Lower lobe of right lung (tissue), 2 donors: ENCODE data around the gene CHKB. TPM values are rescaled to one million over a fixed set of nuclear protein-coding genes. Genes with fewer than 3 reads are reported as not detected.

Experiments
- ATAC-seq, 2 donors: fragments of 200-7000 bp; cut with Tn5 transposase; one replicate each; pipeline ENCODE4 v1.9.1; 2020 to 2022; ENCODE audit warnings: mild to moderate bottlenecking in 2 of 2, moderate library complexity in 2 of 2
- DNase-seq: peaks from one replicate; pipeline ENCODE4 v3.0.0-alpha.2; 2020
- H3K27ac ChIP-seq: fragments of 200-600 bp; one replicate; pipeline ENCODE4 v1.8.0; 2022
- H3K27me3 ChIP-seq: fragments of 200-600 bp; one replicate; pipeline ENCODE4 v1.8.0; 2022; ENCODE audit warnings: low read depth
- H3K36me3 ChIP-seq: fragments of 200-600 bp; one replicate; pipeline ENCODE4 v1.8.0; 2022; ENCODE audit warnings: mild to moderate bottlenecking
- H3K4me1 ChIP-seq: fragments of 200-600 bp; one replicate; pipeline ENCODE4 v1.8.0; 2022
- H3K4me3 ChIP-seq: fragments of 200-600 bp; one replicate; pipeline ENCODE4 v1.8.0; 2022; ENCODE audit warnings: mild to moderate bottlenecking
- H3K9me3 ChIP-seq: fragments of 200-600 bp; one replicate; pipeline ENCODE4 v1.8.0; 2022
- intact Hi-C: fragments of 100-400 bp; cut with DNase I; formaldehyde crosslinking; loops from one replicate; pipeline ENCODE4 v1.11.0; 2022
- total RNA-seq: library from RNA; stranded (reverse); fragmentation: NEBNext Ultra II Directional; extraction: Animal tissue kit (Norgen Biotek cat#: 25700); gene quantifications from one replicate; pipeline ENCODE4 v1.2.1, GENCODE V29; 2021
- TF ChIP-seq, protein P1 (sequence below): fragments of 200-600 bp; IDR thresholded peaks from one replicate; pipeline ENCODE4 v1.8.0; 2022; ENCODE audit warnings: antibody characterized with exemption, mild to moderate bottlenecking
- donor health status: DM: no; HTN: yes; CAD: no; lungs with severe emphysema.

Gene CHKB
- total RNA-seq, 1 donor from 2014 or later = 76.7 TPM

DNA sequence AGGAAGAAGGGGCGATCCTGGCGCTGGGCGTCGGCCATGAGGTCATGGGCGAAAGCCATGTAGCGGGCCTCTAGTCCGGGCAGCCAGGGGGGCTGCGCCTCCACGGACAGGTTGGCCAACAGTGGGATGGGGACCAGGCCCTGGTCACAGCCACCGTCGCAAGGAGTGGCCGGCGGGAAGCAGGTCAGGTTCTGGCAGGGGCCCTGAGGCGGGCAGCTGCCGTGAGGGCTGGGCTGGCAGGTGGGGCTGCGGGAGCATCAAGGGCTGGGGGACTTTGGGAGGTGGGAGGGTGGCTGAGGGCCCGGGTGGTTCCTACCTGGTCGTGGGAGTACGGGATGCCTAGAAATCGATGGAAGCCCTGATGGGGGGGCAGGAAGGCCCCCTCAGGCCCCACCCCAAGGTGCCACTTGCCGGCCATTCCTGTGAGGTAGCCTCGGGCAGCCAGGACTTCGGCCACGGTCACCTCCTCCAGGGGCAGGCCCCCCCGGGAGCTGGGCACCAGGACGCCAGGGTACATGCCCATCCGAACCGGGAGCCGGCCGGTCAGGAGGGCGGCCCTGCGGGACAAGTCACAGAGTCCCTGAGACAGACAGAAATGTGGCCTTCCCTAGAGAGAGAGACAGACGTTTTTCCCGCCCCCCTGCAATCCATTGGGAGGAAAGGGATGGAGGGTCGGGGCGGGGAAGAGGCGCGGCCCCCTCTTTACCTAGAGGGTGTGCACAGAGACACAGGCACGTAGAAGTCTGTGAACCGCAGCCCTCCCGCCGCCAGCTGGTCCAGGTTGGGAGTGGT lies 44.4 kb upstream of the CHKB start:
- intact Hi-C loops = no loop called here
- peak in 1 of 2 donors; percentile 1 for ATAC-seq
- DNase-seq = no peak
- Histone ChIP-seq H3K4me1 (peaks cover 25% of the 10 kb centered on the region), H3K4me3 (peak overlapping the region; percentile 78), H3K27me3 (no peaks in the 10 kb centered on the region), H3K36me3 (peaks cover 14% of the 10 kb centered on the region), H3K9me3 (no peaks in the 10 kb centered on the region), H3K27ac (peak overlapping the region; percentile 79)
- TF ChIP-seq, protein P1, sequence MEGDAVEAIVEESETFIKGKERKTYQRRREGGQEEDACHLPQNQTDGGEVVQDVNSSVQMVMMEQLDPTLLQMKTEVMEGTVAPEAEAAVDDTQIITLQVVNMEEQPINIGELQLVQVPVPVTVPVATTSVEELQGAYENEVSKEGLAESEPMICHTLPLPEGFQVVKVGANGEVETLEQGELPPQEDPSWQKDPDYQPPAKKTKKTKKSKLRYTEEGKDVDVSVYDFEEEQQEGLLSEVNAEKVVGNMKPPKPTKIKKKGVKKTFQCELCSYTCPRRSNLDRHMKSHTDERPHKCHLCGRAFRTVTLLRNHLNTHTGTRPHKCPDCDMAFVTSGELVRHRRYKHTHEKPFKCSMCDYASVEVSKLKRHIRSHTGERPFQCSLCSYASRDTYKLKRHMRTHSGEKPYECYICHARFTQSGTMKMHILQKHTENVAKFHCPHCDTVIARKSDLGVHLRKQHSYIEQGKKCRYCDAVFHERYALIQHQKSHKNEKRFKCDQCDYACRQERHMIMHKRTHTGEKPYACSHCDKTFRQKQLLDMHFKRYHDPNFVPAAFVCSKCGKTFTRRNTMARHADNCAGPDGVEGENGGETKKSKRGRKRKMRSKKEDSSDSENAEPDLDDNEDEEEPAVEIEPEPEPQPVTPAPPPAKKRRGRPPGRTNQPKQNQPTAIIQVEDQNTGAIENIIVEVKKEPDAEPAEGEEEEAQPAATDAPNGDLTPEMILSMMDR = no peak

DNA sequence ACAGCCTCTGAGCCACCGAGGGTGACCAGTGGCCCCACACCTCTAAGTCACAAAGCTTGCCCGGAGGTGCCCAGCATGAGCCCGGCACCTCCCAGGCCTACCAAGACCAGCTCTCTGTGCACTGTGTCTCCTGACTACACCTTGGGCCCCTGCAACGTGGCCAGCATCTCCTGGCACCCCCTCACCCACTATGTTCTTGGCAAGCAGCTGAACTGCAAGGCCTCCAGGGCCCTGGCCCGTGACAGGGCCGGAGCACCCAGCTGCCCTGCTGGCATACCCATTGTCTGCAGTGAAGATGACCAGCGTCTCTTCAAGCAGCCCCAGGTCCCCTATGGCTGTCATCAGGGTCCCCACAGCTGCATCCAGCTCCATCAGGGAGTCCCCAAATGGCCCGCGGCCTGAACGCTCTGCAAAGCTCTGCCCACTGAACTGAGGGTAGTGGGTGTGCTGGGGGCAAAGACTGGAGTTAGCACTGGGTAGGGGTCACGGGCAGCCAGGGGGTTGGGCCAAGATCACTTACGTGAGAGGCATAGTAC lies 43.7 kb upstream of the CHKB start:
- H3K36me3 ChIP-seq = peaks cover 14% of the 10 kb centered on the region
- no peaks in the 10 kb centered on the region for H3K27me3 ChIP-seq
- intact Hi-C loops = no loop called here
- no peak for ATAC-seq
- peaks cover 32% of the 10 kb centered on the region for H3K4me1 ChIP-seq
- no peaks in the 10 kb centered on the region for H3K9me3 ChIP-seq
- no peak overlapping the region for H3K27ac ChIP-seq
- DNase-seq = no peak
- TF ChIP-seq, protein P1 = no peak
- no peak overlapping the region for H3K4me3 ChIP-seq

DNA sequence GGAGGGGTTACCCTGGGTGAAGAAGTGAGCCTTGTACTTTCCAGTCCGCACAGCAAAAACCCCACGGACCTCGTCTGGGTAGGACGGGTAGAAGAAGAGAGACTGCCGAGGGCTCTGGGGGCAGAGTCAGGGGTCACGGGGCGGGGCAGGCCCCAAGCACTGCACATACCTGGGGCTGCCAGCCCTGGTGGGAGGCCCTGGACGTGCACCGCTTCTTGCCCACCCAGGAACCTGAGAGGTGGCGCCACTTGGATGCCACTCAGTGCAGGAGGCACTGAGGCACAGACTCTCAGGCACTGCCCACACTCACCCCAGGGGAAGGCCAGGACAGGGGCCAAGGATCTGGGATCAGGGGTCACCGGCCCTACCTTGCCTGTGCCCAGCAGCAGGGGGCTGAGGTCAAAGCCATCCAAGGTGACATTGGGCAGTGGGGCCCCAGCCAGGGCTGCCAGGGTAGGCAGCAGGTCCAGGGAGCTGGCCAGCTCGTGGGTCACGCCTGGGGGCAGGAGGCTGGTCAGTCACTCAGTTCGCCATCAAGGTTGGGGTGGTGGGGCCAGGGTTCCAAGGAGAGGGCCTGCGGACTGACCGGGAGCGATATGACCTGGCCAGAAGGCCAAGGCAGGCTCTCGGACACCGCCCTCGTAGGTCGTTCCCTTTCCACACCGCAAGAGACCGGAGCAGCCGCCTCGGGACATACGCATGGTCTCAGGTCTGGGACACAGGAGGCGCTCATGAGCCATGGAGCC lies 43.1 kb upstream of the CHKB start:
- no peaks in the 10 kb centered on the region for H3K9me3 ChIP-seq
- peaks cover 14% of the 10 kb centered on the region for H3K36me3 ChIP-seq
- H3K27me3 ChIP-seq = no peaks in the 10 kb centered on the region
- TF ChIP-seq, protein P1 = no peak
- intact Hi-C loops = no loop called here
- no peak for ATAC-seq
- no peak for DNase-seq
- H3K27ac ChIP-seq = no peak overlapping the region
- no peak overlapping the region for H3K4me3 ChIP-seq
- H3K4me1 ChIP-seq = peaks cover 38% of the 10 kb centered on the region

DNA sequence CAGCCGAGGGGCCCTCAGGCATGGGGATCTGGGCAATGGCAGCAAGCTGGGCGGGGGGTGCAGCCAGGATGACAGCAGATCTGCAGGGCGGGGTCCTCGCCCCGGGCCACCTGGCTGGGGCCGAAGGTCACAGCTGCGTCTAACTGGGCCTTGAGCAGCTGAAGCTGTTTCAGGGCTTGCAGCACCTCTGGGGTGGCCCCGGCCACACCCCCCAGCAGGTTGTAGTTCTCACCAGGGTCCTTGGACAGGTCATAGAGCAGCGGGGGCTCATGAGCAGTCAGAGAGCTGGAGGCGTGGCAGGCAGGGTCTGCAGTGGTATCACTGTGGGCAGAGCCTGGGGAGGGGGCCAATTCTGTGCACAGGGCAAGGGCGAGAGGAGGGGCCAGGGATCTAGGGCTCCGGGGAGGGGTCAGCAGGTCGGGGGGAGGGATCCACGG lies 42.5 kb upstream of the CHKB start:
- peaks cover 14% of the 10 kb centered on the region for H3K36me3 ChIP-seq
- no peaks in the 10 kb centered on the region for H3K27me3 ChIP-seq
- TF ChIP-seq, protein P1 = no peak
- ATAC-seq (no peak), DNase-seq (no peak)
- no peaks in the 10 kb centered on the region for H3K9me3 ChIP-seq
- H3K4me1 ChIP-seq = peaks cover 43% of the 10 kb centered on the region
- H3K4me3 ChIP-seq = no peak overlapping the region
- intact Hi-C loops = no loop called here
- H3K27ac ChIP-seq = no peak overlapping the region

DNA sequence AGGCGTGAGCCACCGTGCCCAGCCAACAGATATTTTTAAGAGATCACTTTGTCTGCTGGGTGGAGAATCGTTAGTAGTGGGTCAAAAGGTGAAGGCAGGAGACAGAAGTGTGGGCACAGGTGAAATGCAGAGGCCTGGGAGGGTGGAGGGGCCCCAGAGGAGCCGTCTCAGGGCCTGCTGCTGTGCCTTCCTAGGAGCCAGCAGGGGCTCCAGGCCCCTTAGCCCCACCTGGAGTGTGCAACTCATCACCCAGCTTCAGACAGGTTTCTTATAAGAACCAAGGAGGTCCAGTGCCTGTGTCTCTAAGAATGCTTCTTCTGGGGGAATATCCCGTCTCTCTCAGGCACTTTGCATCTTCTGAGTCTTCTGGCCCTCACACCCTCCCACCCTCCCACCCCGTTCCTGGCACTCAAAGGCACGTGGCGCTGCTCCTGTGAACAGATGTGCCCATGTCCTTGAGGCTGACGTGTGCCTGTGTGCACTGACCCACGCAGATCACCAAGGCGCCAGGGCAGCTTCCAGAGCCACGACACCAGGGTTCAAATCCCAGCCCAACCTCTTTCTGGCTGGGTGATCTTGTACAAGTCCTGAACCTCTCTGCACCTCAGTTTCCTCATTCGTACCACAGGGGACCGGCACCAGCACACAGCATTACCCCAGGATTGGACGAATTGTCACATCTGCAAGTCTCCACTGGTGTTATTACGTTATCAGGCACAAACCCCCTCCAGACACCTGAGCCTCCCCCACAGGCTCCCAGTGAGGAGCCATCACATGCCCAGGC lies 41.9 kb upstream of the CHKB start:
- Histone ChIP-seq H3K9me3 (no peaks in the 10 kb centered on the region), H3K36me3 (peaks cover 14% of the 10 kb centered on the region), H3K4me3 (no peak overlapping the region), H3K27me3 (no peaks in the 10 kb centered on the region), H3K27ac (no peak overlapping the region), H3K4me1 (peaks cover 49% of the 10 kb centered on the region)
- intact Hi-C loops = no loop called here
- ATAC-seq (no peak), DNase-seq (no peak)
- TF ChIP-seq, protein P1 = no peak
